Gastroesophageal sphincter (tissue), 4 donors: ENCODE measurements around the gene TLE2. TPM values are rescaled to one million over a fixed set of nuclear protein-coding genes. Genes with fewer than 3 reads are reported as not detected.
"Not testable (repeated sequence)": the region's sequence is repeated elsewhere in the genome, so short reads cannot be mapped to it uniquely, and the experiment has no call there.

Experiments
- ATAC-seq: fragments of 150-250 bp; one replicate; pipeline ENCODE4 v1.9.1; 2016; ENCODE audit warnings: mild to moderate bottlenecking, moderate library complexity
- H3K27ac ChIP-seq, 4 donors: fragments of 200-600 bp; sonication (generic) in 3 of 4; 1 replicate in 3 of 4; 2 replicates in 1 of 4; pipeline ENCODE4 v1.5.1; 2016 to 2019
- H3K27me3 ChIP-seq: fragments of 200-600 bp; sonication (generic); one replicate; pipeline ENCODE4 v1.5.1; 2019
- H3K36me3 ChIP-seq, 2 donors: fragments of 200-600 bp; sonication (generic); one replicate each; pipeline ENCODE4 v1.5.1; 2019; ENCODE audit warnings: control low read depth in 1 of 2
- H3K4me1 ChIP-seq, 3 donors: fragments of 200-600 bp; sonication (generic); 1 replicate in 2 of 3; 2 replicates in 1 of 3; pipeline ENCODE4 v1.5.1; 2016 to 2019; ENCODE audit warnings: control low read depth in 2 of 3
- H3K4me3 ChIP-seq, 2 donors: fragments of 200-600 bp; sonication (generic); one replicate each; pipeline ENCODE4 v1.5.1; 2019; ENCODE audit warnings: mild to moderate bottlenecking in 1 of 2, moderate library complexity in 1 of 2
- H3K9me3 ChIP-seq, 3 donors: fragments of 200-600 bp; sonication (generic); one replicate each; pipeline ENCODE4 v1.5.1; 2017 to 2019; ENCODE audit warnings: control low read depth in 2 of 3
- EP300 ChIP-seq: sonication (generic); formaldehyde crosslinking; IDR thresholded peaks from one replicate; pipeline ENCODE4 v1.6.1; 2017; ENCODE audit warnings: antibody characterized with exemption, mild to moderate bottlenecking
- POLR2A ChIP-seq, 2 donors: fragments of 450-650 bp; IDR thresholded peaks; one replicate each; pipeline ENCODE4 v1.6.1; 2017; ENCODE audit warnings: antibody characterized with exemption in 2 of 2, mild to moderate bottlenecking in 2 of 2, moderate library complexity in 1 of 2
- POLR2AphosphoS5 ChIP-seq: sonication (generic); formaldehyde crosslinking; IDR thresholded peaks from one replicate; pipeline ENCODE4 v1.6.1; 2017; ENCODE audit warnings: antibody characterized with exemption
- WGBS, 2 donors: methylation state at CpG; one replicate each; pipeline ENCODE4 v1.1.5; 2018; ENCODE audit warnings: low coverage in 1 of 2; 5-methylcytosine and 5-hydroxymethylcytosine counted together
- total RNA-seq, 4 donors: library from RNA; depleted of rRNA; stranded (reverse); fragments of >200 nt; gene quantifications; one replicate each; pipeline ENCODE4 v1.1.0, GENCODE V29; 2016
- TF ChIP-seq, protein P1 (sequence below), 4 experiments: fragments of 200-600 bp in 2 of 4; fragments of 450-650 bp in 2 of 4; sonication (generic) in 1 of 4; IDR thresholded peaks; one replicate each; pipeline ENCODE4 v1.5.1; 2017 to 2019; ENCODE audit warnings: antibody characterized with exemption in 4 of 4, mild to moderate bottlenecking in 2 of 4, moderate library complexity in 2 of 4

TLE2 gene
- total RNA-seq, 4 donors from 2014 or later: 27.1 to 46.1 (median 34.4) TPM

DNA sequence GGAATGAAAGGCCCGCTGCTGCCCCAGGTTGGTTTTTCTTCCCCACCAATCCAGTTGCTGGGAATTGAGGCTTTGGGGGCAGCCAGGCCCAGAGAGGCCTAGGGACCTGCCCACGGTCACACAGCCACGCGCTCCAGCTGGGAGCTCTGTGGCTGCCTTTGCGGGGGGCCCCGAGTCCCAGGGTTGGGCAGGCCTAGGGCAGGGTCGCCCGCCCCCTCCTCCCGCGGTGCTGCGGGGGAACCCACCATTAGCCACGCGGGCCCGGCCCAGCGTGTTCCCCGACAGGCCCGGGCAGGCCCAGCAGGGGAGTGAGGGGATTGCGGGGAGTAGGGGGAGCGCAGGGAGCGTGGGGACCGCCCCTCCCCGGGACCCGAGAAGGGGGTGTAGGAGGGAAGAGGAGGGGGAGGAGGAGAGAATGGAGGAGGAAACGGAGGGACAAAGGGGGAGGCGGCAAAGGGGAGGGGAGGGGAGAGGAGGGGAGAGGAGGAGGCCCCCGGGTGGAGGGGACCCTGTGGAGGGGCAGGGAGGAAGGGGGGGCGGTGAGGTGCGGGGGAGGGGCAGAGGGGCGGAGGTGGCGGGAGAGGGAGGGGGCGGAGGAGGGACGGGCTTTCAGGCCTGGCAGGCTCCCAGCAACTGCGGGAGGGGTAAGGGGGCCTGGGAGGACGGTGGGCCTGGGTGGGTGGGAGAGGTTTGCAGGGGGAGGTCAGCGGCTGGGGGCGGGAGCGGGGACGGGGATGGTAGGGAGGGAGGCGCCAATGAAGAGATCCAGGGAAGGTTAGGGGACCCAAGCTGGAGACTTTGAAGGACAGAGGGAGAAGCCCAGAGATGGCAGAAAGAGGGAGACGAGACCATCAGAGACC is 12.9 kb upstream of the TLE2 start:
- Histone ChIP-seq H3K9me3 (no peaks in the 10 kb centered on the region), H3K4me3 (peak overlapping the region in 1 of 2 donors; percentile 24), H3K27ac (peak overlapping the region in 1 of 4 donors; percentile 31), H3K36me3 (no peaks in the 10 kb centered on the region), H3K27me3 (no peaks in the 10 kb centered on the region), H3K4me1 (peaks cover 0 to 26% (median 3%) of the 10 kb centered on the region in 3 donors)
- no peak for ATAC-seq
- TF ChIP-seq POLR2AphosphoS5: no peak
- TF ChIP-seq POLR2A (IDR thresholded peaks at IDR 0.05): no peak
- TF ChIP-seq, protein P1, sequence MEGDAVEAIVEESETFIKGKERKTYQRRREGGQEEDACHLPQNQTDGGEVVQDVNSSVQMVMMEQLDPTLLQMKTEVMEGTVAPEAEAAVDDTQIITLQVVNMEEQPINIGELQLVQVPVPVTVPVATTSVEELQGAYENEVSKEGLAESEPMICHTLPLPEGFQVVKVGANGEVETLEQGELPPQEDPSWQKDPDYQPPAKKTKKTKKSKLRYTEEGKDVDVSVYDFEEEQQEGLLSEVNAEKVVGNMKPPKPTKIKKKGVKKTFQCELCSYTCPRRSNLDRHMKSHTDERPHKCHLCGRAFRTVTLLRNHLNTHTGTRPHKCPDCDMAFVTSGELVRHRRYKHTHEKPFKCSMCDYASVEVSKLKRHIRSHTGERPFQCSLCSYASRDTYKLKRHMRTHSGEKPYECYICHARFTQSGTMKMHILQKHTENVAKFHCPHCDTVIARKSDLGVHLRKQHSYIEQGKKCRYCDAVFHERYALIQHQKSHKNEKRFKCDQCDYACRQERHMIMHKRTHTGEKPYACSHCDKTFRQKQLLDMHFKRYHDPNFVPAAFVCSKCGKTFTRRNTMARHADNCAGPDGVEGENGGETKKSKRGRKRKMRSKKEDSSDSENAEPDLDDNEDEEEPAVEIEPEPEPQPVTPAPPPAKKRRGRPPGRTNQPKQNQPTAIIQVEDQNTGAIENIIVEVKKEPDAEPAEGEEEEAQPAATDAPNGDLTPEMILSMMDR (IDR thresholded peaks at IDR 0.05): no peak
- no peak for TF ChIP-seq EP300
- 2 to 33% methylated on average over 2 to 9 of the region's 40 CpGs for WGBS, 2 donors

DNA sequence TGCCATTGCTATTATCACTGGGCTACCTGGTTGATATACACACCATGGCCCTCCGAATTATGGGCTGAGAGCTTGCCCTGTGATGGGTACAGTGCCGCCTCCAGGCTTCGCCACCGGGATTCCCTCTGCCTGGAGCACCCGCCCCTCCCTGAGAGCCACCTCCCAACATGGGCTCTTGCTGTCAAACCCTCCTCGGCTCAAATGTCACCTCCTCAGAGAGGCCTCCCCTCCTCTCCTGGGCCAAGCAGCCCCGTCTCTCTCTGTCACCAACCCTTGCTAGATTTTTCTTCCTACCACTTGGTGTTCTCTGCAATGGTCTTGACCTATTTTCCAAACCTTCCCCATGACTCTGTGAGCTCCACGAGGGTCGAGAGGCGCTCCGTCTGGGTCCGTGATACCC is 12.2 kb upstream of the TLE2 start:
- 58 to 67% methylated on average over 1 to 2 of the region's 12 CpGs for WGBS, 2 donors
- H3K4me3 ChIP-seq: no peak overlapping the region
- H3K27ac ChIP-seq: no peak overlapping the region
- no peaks in the 10 kb centered on the region for H3K36me3 ChIP-seq
- no peaks in the 10 kb centered on the region for H3K9me3 ChIP-seq
- no peaks in the 10 kb centered on the region for H3K27me3 ChIP-seq
- peaks cover 0 to 26% (median 4%) of the 10 kb centered on the region in 3 donors for H3K4me1 ChIP-seq
- TF ChIP-seq, protein P1 (IDR thresholded peaks at IDR 0.05): no peak
- no peak for TF ChIP-seq POLR2AphosphoS5
- ATAC-seq: no peak

DNA sequence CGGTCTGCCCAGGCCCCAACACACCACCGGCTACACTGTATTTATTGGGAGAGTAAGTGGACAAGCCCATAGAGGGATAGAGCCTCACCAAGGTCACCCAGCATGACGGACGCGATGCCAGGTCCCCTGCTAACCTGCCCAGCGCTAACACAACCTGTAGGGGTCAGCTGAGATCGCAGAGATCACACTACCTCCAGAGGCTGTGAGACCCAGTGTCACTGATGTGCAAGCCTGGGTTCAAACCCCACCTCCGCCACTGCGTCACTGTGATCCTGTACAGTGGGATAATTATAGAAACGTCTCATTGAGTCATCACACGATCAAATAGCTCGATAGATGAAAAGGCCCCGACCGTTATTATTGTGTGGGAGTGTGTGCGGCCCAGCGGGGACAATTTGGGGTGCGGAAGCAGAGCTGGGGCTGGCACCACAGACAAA is 10.6 kb upstream of the TLE2 start:
- WGBS, 2 donors: 44 to 63% methylated on average over 5 to 6 of the region's 17 CpGs
- Histone ChIP-seq H3K4me3 (no peak overlapping the region), H3K27ac (no peak overlapping the region), H3K36me3 (no peaks in the 10 kb centered on the region), H3K9me3 (no peaks in the 10 kb centered on the region), H3K4me1 (peaks cover 0 to 36% (median 11%) of the 10 kb centered on the region in 3 donors), H3K27me3 (no peaks in the 10 kb centered on the region)
- TF ChIP-seq, protein P1 (IDR thresholded peaks at IDR 0.05): no peak
- TF ChIP-seq EP300: no peak
- TF ChIP-seq POLR2A (IDR thresholded peaks at IDR 0.05): no peak
- no peak for TF ChIP-seq POLR2AphosphoS5
- no peak for ATAC-seq

DNA sequence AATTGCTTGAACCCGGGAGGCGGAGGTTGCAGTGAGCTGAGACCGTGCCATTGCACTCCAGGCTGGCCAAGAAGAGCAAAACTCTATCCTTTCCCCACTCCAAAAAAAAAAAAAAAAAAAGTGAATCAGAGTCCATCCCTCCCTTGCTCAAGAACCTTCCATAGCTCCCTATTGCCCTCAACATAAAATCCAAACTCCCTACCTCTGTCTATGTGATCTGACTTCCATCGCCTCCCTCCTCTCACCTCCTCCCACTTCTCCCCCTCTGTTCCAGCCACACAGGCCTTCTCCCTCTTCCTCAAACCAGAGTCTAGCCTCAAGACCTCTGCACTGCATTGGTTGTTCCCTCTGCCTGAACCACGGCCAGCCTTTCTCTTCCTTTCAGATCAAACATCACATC is 10.0 kb upstream of the TLE2 start:
- TF ChIP-seq EP300: no peak
- no peaks in the 10 kb centered on the region for H3K9me3 ChIP-seq
- no peak for ATAC-seq
- H3K27ac ChIP-seq: no peak overlapping the region
- H3K36me3 ChIP-seq: no peaks in the 10 kb centered on the region
- peaks cover 0 to 42% (median 17%) of the 10 kb centered on the region in 3 donors for H3K4me1 ChIP-seq
- H3K4me3 ChIP-seq: no peak overlapping the region
- H3K27me3 ChIP-seq: no peaks in the 10 kb centered on the region
- 83 to 98% methylated on average over 4 to 5 of the region's 5 CpGs for WGBS, 2 donors

DNA sequence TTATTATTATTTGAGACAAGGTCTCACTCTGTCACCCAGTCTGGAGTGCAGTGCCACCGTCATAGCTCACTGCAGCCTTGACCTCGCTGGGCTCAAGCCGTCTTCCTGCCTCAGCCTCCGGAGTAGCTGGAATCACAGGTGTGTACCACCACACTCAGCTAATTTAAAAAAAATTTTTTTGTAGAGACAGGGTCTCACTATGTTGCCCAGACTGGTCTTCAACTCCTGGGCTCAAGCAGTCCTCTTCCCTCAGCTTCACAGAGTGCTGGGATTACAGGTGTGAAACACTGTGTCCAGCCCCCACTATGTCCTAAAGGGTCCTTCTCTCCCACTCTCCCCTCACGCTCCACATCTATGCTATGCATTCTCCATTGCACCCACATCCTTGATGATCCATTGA is 9.1 kb upstream of the TLE2 start:
- TF ChIP-seq EP300 (no peak), POLR2A (IDR thresholded peaks at IDR 0.05) (no peak), POLR2AphosphoS5 (no peak)
- TF ChIP-seq, protein P1 (IDR thresholded peaks at IDR 0.05): no peak
- Histone ChIP-seq H3K4me1 (peaks cover 0 to 44% (median 17%) of the 10 kb centered on the region in 3 donors), H3K27ac (no peak overlapping the region), H3K27me3 (no peaks in the 10 kb centered on the region), H3K9me3 (no peaks in the 10 kb centered on the region), H3K4me3 (no peak overlapping the region), H3K36me3 (no peaks in the 10 kb centered on the region)
- WGBS, 2 donors: 74 to 84% methylated on average over 4 to 5 of the region's 5 CpGs
- ATAC-seq: no peak

DNA sequence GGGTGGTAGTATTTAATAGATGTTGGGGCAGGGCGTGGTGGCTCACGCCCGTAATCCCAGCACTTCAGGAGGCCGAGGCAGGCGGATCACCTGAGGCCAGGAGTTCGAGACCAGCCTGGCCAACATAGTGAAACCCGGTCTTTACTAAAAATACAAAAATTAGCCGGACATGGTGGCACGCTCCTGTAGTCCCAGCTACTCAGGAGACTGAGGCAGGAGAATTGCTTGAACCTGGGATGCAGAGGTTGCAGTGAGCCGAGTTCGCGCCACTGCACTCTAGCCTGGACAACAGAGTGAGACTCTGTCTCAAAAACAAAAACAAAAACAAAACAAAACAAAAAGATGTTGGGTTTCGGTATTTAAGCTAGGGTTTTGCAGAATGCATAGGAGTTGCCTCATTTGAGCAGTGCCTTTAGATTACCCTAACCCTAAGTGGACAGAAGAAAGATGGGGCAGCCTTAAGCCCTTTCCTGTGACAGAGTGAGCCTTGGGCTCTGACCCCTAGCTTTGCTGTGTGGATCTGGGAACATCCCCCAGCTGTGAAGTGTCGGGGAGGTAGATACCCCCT is 8.0 kb upstream of the TLE2 start:
- H3K36me3 ChIP-seq, H3K27me3 ChIP-seq, H3K9me3 ChIP-seq, ATAC-seq: not testable (repeated sequence)
- Histone ChIP-seq H3K27ac (peak overlapping the region; percentile 78 to 98 (median 92)), H3K4me3 (peak overlapping the region in 1 of 2 donors; percentile 51), H3K4me1 (peaks cover 0 to 36% (median 17%) of the 10 kb centered on the region in 3 donors)
- 81 to 100% methylated on average over 1 to 12 of the region's 14 CpGs for WGBS, 2 donors
